BJ (cell line): ENCODE results near the gene AOAH. TPM values are rescaled to one million over a fixed set of nuclear protein-coding genes. Genes with fewer than 3 reads are reported as not detected.

Experiments
- CTCF ChIA-PET: fragments of 350-600 bp; formaldehyde crosslinking; extraction: SDS; loops from one replicate; lab custom pipeline; 2021; ENCODE audit warnings: antibody characterized with exemption, inconsistent platforms; lab: Yijun Ruan, JAX
- POLR2A ChIA-PET: fragments of 300-600 bp; sonication (Branson Sonifier 250); formaldehyde crosslinking; extraction: SDS; loops from one replicate; lab custom pipeline; 2021; ENCODE audit warnings: antibody characterized with exemption; lab: Charles Lee
- DNase-seq: peaks from one replicate; pipeline ENCODE4 v3.0.0-alpha.2; 2011; ENCODE audit warnings: low read depth
- H3K27me3 ChIP-seq: 2 replicates; pipeline ENCODE4 v1.6.0; 2011; ENCODE audit warnings: low read length; ENCODE audit not compliant: control insufficient read depth, insufficient read depth
- H3K36me3 ChIP-seq: 2 replicates; pipeline ENCODE4 v1.5.1; 2011; ENCODE audit warnings: low read length; ENCODE audit not compliant: control insufficient read depth, insufficient read depth
- H3K4me3 ChIP-seq: 2 replicates; pipeline ENCODE4 v1.5.1; 2011; ENCODE audit warnings: low read depth, mild to moderate bottlenecking, control low read depth, low read length
- polyA plus RNA-seq: library from polyadenylated mRNA; depleted of rRNA; stranded (reverse); fragments of >200 nt; gene quantifications from 2 replicates; pipeline ENCODE4 v1.2.3, GENCODE V29; 2011
- TF ChIP-seq, protein P1 (sequence below): IDR thresholded peaks from 2 replicates; pipeline ENCODE4 v1.5.1; 2011; ENCODE audit warnings: low read depth, mild to moderate bottlenecking, control low read depth, inconsistent platforms, low read length, moderate library complexity; ENCODE audit not compliant: insufficient read depth

The AOAH gene
- polyA plus RNA-seq, 1 experiment, result not detected

DNA sequence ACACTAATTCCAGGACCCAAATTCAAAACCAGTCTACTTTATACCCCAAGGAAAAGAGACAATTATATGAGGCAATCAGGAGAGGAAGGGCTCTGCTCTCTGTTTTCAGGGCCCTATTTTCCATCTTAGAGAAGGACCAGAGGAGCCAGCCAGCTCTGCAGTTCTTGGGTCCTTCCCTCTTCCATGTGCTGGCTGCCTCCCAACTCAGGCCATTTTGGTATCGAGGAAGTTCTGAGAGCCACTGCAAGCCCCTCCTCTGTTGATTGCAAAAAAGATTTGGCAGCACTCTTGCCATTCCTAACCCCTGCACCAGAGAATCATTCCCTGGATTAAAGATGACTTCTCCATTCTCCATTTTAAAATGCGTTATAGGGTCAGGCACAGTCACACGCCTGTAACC is 151.2 kb downstream of the AOAH start:
- ChIA-PET CTCF (no interaction called here), POLR2A (no interaction called here)
- no peak overlapping the region for H3K4me3 ChIP-seq
- no peak for DNase-seq
- H3K27me3 ChIP-seq, result no peaks in the 10 kb centered on the region; the same call in 1 of the 2 replicates
- no peaks in the 10 kb centered on the region for H3K36me3 ChIP-seq
- TF ChIP-seq, protein P1, sequence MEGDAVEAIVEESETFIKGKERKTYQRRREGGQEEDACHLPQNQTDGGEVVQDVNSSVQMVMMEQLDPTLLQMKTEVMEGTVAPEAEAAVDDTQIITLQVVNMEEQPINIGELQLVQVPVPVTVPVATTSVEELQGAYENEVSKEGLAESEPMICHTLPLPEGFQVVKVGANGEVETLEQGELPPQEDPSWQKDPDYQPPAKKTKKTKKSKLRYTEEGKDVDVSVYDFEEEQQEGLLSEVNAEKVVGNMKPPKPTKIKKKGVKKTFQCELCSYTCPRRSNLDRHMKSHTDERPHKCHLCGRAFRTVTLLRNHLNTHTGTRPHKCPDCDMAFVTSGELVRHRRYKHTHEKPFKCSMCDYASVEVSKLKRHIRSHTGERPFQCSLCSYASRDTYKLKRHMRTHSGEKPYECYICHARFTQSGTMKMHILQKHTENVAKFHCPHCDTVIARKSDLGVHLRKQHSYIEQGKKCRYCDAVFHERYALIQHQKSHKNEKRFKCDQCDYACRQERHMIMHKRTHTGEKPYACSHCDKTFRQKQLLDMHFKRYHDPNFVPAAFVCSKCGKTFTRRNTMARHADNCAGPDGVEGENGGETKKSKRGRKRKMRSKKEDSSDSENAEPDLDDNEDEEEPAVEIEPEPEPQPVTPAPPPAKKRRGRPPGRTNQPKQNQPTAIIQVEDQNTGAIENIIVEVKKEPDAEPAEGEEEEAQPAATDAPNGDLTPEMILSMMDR, result no peak

GRCh38 chr7:36571190-36571560 is 153.1 kb downstream of the AOAH start:
- ChIA-PET POLR2A (no interaction called here), CTCF (interaction anchor here (1.8 kb wide), 1 partner anchor 11 kb away, joined by 4 read pairs; no protein-coding TSS in a partner anchor)
- no peaks in the 10 kb centered on the region for H3K36me3 ChIP-seq
- TF ChIP-seq, protein P1, result no peak
- no peaks in the 10 kb centered on the region; the same call in 1 of the 2 replicates for H3K27me3 ChIP-seq
- no peak overlapping the region for H3K4me3 ChIP-seq
- no peak for DNase-seq

DNA sequence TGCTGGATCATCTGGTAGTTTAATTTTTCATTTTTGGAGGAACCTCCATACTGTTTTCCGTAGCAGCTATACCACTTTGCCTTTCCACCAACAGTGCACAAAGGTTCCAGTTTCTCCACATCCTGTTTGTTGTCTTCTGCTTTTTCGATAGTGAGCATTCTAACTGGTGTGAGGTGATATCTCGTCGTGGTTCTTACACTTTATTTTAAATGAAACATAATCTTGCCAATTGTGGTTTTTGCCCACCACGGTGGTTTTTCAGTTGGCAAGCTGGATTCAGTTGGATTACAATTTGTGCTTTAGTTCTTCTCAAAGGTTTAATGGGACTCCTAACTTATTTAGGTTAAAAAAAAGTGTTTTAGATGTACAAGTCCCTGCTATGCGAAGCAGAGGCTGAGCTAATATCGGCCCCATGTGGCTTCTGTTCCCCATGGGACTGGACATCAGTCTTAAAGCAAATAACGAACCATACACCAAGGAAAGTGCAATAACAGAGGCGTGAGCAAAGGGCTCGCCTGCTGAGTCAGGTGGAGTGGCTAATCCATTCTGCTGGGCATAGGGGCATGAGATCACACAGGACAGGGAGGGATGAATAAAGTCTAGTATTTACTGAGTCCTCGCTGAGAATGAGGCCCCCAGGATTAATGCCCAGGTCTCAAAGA is 153.6 kb downstream of the AOAH start:
- TF ChIP-seq, protein P1, result no peak
- ChIA-PET POLR2A (no interaction called here), CTCF (interaction anchor here (1.8 kb wide), 1 partner anchor 11 kb away, joined by 4 read pairs; no protein-coding TSS in a partner anchor)
- H3K4me3 ChIP-seq, result no peak overlapping the region
- no peaks in the 10 kb centered on the region for H3K36me3 ChIP-seq
- H3K27me3 ChIP-seq, result no peaks in the 10 kb centered on the region; the same call in 1 of the 2 replicates
- no peak for DNase-seq

DNA sequence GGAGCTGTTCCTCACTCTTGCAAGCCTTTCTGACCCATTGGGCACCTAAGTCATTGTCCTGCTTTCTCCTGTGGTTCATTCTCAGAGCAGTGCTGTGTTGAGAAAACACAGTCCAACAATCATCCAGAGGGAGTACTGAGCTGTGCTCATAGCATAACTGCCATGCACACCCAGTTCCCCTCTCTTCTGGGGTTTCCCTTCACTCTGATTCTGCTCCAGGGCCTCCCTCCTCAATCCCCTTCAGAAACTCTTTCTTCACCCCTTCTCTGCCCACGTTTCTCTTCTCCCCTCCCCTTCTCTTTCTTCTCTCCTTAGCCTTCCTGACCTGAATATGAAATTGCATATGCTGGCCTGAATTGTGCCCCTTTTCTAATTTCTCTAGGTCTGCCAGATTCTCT is 155.8 kb downstream of the AOAH start:
- DNase-seq, result no peak
- CTCF ChIA-PET, result interaction anchor here (0.6 to 0.8 kb wide), 2 partner anchors 103 to 439 kb away, joined by 3 to 4 read pairs; no protein-coding TSS in a partner anchor
- H3K27me3 ChIP-seq, result no peaks in the 10 kb centered on the region; the same call in 1 of the 2 replicates
- TF ChIP-seq, protein P1, result no peak
- no peak overlapping the region for H3K4me3 ChIP-seq
- POLR2A ChIA-PET, result no interaction called here
- H3K36me3 ChIP-seq, result no peaks in the 10 kb centered on the region

DNA sequence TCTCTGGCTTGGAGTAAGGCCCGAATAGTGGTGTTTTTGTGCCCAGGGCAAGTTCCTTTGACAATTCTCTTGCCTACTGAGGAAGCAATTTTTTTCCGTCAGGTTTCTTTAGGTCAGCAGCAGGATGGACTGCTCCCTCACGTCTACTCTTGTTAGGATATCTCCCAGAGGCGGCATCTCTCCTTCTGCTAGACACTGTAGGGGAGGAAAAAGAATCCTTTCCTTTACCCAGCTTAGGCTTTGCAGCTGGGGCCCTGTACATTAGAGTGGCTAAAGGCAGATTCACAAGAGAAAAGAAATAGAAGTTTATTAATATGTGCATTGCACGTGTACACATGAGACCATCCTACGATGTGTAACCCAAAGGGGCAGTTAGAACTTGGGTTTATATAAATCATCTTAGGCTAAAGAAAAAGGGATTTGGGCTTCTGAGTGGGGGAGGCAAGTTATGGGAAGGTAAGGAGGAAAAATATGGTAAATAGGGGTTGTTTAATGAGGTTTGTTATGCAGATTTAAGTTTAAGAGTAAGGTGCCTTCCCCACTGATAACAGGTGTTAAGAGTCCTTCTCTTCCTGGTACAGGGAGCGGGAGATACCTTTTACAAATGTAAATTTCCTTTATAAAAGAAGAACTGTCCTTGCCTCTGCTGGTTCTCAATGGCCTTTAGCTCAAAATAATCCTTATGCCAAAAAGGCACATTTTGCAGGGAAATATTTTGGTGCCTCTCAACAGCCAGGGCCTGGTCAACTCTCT is 156.4 kb downstream of the AOAH start:
- TF ChIP-seq, protein P1, result no peak
- CTCF ChIA-PET, result interaction anchor here (0.8 kb wide), 1 partner anchor 103 kb away, joined by 4 read pairs; no protein-coding TSS in a partner anchor
- Histone ChIP-seq H3K4me3 (no peak overlapping the region), H3K36me3 (no peaks in the 10 kb centered on the region), H3K27me3 (no peaks in the 10 kb centered on the region; the same call in 1 of the 2 replicates)
- no peak for DNase-seq
- POLR2A ChIA-PET, result no interaction called here
